CD4-positive, alpha-beta T cell treated with Interleukin-2 at 100 ng/mL for 4 hours (primary cell): Measurements from ENCODE around the gene ARMC9.
"Not testable (repeated sequence)": the region's sequence is repeated elsewhere in the genome, so short reads cannot be mapped to it uniquely, and the experiment has no call there.

Experiments used
- DNase-seq: peaks from one replicate; pipeline ENCODE4 v3.0.0-alpha.2; 2020; ENCODE audit warnings: low spot score

The ARMC9 gene

DNA sequence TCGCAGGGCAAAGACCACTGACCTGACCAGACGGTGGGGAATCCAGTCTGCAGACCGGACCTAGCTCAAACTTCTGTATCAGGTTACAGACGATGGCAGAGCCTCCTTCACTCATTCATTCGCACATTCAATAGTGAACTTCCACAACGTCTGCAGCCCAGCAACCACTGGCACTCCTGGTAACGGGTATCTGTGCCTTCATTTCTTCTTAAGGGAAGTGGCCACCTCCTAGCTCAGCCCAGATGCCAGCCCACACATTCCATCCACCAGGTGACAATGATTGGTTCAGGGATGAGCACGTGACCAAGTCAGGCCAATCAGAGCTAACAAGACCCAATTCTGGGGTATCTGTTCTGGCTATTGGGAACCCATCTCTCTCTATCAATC, 15.9 kb upstream of the ARMC9 start:
- no peak for DNase-seq

- DNase-seq, result no peak
These were observed 14.6 kb upstream of the ARMC9 start for GRCh38 chr2:231183851-231184250.

DNA sequence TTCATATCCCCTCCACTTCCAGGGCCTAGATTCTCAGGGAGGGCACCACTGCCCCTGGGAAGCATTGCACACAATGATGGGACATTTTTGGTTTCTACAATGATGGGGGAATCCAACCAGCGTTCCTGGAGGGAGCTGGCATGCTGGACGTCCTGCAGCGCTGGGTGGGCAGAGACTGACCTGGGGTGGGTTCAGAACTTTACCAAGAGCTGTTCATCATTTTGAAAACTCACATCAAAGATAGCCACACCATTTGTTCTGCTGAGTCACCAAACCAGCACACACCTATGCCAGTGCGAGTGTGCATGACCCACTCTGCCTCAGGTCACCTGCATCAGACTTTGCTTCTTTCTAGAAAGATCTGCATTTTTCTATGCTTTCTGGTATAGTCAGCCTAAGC, 14.1 kb upstream of the ARMC9 start:
- DNase-seq, result no peak

DNA sequence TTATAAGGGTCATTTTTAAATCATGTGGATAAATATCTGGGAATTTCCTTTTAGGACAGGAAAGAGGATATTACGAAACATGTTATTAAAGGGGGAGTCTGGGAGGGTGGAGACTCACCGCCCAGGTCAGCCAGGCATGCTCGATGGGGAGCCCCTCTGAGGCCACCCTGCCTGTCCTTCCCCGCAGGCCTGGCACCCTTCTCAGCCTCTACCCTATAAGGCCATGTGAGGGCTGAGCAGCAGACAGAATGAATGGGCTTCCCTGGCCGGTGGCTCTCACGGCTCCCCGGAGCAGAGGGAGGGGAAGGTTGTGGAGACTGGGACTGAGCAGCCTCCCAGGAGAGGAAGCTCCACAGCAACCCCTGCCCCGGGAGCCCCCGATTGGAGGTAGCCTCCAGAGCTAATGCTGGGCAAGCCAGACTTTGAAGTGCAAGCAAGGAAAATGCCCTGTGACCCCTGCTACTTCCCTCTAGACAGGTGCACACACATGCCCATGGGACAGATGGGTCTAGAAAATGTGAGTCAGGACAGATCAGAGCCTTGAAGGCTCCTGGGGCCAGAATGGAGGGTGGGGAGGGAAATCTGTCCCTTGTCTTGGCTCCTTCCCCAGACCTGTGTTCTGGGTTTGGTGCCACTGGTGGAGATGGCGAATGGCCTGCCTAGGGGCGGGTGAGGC, 13.2 kb upstream of the ARMC9 start:
- no peak for DNase-seq

- DNase-seq, result no peak
These were observed 12.5 kb upstream of the ARMC9 start for GRCh38 chr2:231185886-231186285.

- no peak for DNase-seq
These were observed 12.1 kb upstream of the ARMC9 start for GRCh38 chr2:231186325-231186724.

DNA sequence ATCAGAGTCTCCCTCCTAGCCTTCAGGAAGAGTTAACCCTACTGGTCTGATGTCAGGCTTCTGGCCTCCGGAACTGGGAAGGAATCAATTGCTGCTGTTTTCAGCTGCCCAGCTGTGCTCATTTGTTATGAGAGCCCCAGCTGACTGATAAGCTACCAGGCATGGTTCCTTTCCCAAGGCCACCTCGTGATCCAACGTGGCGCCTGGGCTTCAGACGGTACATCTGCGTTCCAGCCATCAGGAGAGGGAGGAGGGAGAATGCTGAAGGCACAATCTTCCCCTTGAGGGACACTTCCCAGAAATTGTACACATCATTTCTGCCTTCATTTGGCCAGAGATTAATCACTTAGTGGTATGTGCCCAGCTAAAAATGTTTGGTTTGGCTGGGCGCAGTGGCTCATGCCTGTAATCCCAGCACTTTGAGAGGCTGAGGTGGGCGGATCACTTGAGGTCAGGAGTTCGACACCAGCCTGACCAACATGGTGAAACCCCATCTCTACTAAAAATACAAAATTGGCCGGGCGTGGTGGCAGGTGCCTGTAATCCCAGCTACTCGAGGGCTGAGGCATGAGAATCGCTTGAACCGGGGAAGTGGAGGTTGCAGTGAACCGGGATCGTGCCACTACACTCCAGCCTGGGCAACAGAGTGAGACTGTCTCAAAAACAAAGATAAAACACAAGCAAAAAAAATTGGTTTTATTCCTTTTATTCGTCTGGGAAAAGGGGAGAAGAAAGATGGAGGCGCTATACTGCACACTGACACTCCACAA, 10.5 kb upstream of the ARMC9 start:
- no peak for DNase-seq

DNA sequence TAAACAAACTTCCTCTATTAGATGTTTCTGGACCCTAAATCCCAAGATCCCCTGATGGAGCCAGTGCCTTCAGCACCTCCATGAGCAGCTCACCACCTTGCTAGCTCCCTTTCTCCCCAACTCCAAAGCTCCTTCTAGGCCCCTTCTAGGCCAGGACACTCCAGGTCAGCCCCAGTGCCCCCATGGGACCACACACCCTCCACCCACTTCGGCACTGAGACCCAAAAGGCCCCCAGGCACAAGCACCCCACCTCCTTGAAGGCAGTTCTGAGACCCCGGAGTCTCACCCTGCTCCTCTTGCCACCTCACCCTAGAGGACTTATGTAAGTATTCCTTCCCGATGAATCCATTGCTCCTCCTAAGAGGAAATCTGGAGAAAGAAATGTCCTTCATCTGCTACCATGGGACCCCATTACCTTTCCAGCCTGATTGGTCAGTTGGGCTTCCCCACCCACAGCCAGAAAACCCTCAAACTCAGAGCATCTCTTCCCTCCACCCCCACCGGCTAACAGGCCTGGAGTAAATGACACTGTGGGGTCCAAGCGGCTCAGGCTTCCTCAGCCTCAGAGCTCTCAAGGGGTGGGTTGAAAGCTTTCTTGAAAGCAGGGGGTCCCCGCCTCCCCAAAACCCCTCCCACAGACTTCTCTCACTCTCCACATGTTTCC, 9.8 kb upstream of the ARMC9 start:
- DNase-seq, result no peak

DNA sequence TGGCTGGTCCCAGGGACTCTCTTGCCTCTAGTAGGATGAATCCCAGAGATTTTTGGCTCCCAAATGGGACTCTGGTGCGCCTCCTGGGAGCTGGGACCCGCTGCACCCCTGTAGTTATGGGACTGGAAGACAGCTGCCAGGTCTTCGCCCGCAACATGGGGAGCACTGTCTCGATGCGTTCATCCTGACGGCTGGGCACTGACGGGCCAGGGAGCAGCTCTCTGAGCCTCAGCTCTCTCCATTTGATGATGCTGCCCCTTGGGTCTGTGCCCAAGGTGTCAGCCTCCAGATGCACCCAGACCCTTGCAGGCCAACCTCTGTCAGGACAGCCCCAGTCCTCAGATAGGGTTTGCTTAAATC, 9.3 kb upstream of the ARMC9 start:
- DNase-seq, result no peak

DNA sequence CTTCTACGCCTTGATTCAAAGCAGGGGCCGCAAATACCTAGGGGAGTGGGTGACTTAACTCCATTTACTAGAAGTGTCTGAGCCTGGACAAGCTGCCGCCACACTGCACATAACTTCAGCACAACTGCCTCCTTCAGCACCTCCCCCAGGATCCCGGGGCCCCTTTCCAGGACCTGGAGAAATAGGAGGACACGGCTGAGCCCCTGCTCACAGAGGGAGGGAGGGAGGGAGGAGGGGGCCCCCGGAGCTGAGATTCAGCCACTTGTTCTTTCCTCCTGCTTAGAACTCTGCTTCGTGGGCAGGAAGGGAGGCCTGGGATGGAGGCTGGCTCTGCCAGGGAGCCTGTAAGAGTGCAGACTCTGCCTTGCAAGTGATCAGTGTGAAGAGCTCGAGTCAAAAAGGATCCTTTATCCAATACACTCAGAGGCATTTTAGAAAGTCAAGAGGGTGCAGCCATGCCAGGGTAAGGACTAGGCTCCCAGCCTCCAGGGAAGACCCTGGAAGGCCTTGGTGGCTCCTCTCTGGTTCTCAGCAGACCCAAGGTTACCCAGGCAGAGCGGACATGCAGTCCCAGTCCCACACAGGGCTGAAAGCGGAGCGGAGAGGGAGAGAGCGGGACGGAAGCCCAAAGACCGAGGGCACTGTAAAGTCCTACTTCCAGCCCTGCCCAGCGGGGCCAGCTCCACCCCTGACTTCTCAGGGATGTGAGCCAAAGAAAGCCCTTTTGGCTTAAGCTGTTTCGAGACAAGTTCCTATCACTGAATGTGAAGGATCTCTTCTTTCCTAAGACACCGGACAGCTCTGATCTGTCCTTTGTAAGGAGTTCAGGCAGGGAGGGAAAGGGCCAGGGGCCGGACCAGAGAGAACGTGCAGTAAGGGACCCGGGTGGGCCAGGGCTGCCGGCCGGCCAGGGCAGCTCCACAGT, 8.6 kb upstream of the ARMC9 start:
- DNase-seq, result no peak

DNA sequence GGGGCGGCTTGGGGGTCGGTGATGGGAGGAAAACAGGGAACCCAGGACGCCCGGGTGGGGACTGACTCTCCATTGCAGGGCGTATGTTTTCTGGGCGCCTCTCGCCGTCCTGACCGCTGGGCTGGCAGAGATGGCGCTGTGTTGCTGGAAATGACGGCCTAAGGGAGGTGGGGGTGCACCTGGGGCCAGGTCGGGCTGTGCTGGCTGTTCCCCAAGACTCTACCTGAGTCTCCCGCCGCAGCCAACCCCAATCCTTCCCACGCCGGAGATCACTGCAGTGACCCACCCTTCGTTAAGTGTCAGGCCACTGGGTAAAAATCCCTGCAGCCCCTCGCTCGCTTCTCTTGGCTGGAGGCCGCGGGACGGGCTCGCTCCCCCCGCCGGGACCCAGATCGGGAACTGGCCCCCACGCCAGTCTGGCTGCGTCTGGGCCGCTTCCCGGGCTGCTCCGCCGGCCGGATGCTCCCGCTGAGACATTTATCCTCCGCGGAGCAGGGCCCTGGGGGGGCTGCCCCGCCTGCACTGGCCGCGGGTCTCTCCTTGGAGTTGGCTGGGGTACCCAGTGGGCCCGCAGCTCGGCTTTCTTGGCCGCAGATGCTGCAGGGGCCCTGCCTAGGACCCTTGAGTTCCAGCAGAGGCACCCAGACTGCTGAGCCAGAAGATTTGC, 7.8 kb upstream of the ARMC9 start:
- DNase-seq, result no peak

- no peak for DNase-seq
These were observed 6.2 kb upstream of the ARMC9 start for GRCh38 chr2:231191896-231192872.

- DNase-seq, result no peak
These were observed 5.2 kb upstream of the ARMC9 start for GRCh38 chr2:231193216-231193615.

DNA sequence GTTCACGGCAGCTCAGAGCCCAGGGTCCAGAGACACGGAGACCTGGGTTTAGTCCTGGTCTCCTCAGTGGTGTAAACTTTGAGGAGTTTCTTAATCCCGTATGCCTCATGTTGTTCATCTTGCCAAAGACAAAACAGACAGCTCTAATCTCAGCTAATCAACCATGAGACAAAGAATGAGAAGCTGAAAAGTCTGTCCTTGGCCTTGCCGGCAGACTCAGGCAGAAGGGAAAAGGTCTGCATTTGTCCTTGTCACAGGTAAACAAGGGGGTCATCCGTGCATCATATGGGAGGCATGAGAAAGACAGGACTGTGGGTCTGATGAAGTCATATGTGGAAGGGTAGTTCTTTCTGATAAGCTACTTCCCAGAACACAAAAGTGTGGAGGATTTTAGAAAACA, 1.8 kb upstream of the ARMC9 start:
- DNase-seq, result no peak

DNA sequence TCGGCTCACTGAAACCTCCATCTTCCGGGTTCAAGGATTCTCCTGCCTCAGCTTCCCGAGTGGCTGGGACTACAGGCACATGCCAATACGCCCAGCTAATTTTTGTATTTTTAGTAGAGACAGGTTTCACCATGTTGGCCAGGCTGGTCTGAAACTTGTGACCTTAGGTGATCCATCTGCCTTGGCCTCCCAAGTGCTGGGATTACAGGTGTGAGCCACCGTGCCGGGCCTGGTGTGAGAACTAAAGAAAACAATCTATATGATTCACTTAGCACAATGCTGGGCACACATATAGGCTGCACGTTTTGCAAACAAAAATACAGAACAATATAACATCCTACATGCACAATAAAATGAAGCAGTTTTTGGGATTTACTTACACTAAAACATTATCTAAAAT, 1.2 kb upstream of the ARMC9 start:
- not testable (repeated sequence) for DNase-seq

GRCh38 chr2:231197706-231198290, 633 bp upstream of the ARMC9 start:
- no peak for DNase-seq

DNA sequence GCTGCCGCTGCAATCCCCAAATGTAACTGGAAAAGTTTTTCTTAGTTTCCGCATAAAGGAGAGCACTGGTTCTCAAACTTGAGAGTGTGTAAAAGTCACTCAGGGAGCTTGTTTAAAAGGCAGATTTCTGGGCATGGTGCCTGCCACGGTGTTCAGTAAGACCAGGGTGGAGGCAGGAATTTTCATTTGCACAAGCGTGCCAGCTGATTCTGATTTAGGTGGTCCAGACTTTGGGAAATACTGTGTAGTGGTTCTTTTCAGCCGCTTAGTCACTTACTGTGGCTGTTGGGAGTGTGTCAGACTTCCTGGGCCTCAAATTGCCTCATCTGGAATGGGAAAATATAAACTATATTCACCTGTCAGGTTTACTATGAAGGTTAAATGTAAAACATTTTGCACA, 788 bp downstream of the ARMC9 start:
- no peak for DNase-seq

GRCh38 chr2:231200805-231201474, 2.5 kb downstream of the ARMC9 start:
- DNase-seq, result no peak

DNA sequence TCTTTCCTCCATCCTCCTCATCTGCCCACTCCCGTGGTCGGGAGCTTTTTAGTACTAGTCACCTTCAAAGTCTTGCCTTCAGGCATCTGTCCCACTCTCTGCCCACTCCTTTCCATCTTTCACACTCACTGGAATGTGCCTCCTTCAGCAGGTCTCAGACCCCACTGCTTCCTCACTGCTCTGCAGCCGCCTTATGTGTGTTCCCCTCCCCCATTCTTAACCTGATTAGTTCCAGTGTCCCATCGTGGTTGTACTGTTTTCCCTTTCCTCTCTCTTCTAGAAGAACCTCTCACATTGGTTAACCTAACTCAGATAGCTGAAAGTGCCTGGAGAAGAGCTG, 3.0 kb downstream of the ARMC9 start:
- no peak for DNase-seq

GRCh38 chr2:231203087-231203486, 4.7 kb downstream of the ARMC9 start:
- no peak for DNase-seq
